Mucosa of gallbladder (tissue), 1 donor: ENCODE measurements around the gene CYP4F3. TPM values are rescaled to one million over a fixed set of nuclear protein-coding genes. Genes with fewer than 3 reads are reported as not detected.
"Not testable (repeated sequence)": the region's sequence is repeated elsewhere in the genome, so short reads cannot be mapped to it uniquely, and the experiment has no call there.

Source experiments
- DNase-seq: peaks from one replicate; pipeline ENCODE4 v3.0.0-alpha.2; 2020; ENCODE audit warnings: low spot score
- total RNA-seq: library from RNA; stranded (reverse); gene quantifications from one replicate; pipeline ENCODE4 v1.2.1, GENCODE V29; 2021
- donor health status: DM: no; HTN: no; CAD: no.

CYP4F3 gene, protein sequence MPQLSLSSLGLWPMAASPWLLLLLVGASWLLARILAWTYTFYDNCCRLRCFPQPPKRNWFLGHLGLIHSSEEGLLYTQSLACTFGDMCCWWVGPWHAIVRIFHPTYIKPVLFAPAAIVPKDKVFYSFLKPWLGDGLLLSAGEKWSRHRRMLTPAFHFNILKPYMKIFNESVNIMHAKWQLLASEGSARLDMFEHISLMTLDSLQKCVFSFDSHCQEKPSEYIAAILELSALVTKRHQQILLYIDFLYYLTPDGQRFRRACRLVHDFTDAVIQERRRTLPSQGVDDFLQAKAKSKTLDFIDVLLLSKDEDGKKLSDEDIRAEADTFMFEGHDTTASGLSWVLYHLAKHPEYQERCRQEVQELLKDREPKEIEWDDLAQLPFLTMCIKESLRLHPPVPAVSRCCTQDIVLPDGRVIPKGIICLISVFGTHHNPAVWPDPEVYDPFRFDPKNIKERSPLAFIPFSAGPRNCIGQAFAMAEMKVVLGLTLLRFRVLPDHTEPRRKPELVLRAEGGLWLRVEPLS
- 92.8 TPM for total RNA-seq

GRCh38 chr19:15640294-15640903 is at the start of gene CYP4F3:
Gene CYP4F3, plus strand, starts transcription at chr19:15640897. Its CDS starts 519 bp downstream, at chr19:15641416.
- peak; percentile 94 for DNase-seq

DNA sequence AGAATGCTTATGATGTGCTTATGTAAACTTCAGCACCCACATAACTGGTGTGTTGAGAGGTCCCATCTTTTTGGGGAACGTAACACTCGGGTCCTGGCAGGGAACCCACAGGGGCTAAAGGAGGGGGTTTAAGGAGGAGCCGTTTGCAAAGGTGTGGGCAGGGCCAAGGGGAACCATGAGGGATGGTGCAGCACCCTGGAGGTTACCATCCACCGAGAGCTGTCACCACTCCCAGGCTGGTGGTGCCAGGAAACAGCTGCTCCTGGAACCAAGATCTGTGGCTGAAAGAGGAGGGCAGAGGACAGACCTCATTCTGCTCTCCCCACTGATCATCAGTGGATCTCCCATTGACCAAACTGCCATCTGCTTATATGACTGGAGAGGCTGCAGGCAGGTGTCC is 48.9 kb upstream of the CYP4F3 start:
- DNase-seq: no peak

DNA sequence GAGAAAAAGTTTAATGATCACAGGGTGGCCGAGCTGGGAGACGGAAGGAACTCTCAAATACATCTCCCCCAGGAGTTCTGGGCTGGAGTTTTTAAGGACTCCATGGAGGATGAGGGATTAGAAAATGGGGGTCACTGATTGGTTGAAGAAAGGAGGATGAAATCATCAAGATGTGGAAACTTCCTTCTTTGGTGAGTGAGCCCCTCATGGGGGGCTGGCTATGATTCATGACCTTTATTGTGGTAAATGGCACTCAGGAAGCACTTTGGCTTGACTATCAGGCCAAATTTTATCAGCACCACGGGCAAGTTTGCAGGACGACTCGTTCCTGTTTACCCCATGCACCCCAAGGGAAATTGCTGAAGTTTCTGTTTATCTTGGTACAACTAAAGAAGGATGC is 48.2 kb upstream of the CYP4F3 start:
- not testable (repeated sequence) for DNase-seq

DNA sequence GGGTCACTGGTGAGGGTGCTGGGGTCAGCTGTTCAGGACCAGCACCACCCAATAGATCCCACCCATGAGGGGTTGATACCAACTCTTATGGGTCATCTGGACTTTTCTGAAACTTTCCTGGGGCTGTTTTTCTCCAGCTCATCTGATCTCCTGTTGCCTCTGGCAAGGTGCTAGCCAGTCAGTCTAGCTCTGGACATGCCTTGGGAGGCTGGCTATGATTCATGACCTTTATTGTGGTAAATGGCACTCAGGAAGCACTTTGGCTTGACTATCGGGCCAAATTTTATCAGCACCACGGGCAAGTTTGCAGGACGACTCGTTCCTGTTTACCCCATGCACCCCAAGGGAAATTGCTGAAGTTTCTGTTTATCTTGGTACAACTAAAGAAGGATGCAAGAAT is 46.9 kb upstream of the CYP4F3 start:
- DNase-seq: peak; percentile 32

DNA sequence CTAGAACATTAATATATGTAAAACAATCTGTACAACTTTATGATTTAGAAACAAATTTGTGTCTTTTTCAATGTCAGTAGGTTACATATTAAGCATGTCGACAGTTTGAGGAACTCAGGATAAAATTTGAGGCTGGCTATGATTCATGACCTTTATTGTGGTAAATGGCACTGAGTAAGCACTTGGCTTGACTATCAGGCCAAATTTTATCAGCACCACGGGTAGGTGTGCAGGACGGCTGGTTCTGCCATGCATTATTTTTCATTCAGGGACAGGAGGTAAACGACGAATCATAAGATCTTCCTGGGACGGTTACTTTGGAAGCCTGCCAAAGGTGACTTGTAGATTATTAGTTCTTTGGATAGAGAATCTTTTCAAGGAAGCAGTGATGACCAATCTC is 45.6 kb upstream of the CYP4F3 start:
- peak; percentile 81 for DNase-seq

- DNase-seq: not testable (repeated sequence)
These were observed 32.4 kb upstream of the CYP4F3 start for GRCh38 chr19:15607978-15608925.

GRCh38 chr19:15609261-15609660 is 31.4 kb upstream of the CYP4F3 start:
- DNase-seq: no peak

DNA sequence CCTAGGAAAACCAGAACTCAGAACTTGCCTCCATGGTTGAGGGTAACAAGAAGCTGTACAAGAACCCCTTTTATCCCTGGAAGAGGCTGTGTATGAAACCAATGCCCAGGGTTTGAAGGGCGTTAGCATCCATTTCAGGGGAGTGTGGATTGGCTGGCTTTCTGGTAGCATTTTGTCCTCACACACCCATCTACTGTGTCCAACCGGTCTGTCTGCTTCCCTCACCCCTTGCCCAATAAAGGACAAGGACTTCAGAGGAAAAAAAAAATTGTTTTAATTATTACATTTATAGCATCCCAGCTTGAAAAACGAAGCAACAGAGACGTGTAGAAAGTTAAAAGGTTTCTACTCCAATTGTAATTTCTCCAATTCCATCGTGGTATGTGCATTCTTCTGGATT is 28.4 kb upstream of the CYP4F3 start:
- no peak for DNase-seq

DNA sequence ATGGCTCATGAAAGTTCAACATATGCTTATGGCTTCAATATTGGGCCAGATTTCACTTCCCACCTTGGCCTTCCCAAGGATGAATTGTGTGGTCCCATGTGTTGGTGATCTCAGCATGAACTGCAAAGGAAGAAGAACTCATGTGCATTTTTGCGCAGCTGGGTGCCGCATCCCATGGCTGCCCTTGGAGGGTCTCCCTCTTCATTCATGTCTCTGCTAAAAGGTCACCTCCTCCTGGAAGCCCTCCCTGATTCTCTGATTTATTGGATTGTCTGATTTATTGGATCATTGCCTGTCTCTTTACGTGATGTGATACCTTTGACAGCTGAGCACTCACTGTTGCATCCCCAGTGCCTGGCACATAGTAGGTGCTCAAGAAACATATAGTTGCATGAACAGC is 27.4 kb upstream of the CYP4F3 start:
- DNase-seq: no peak

GRCh38 chr19:15614507-15615379 is 26.0 kb upstream of the CYP4F3 start, which contains the start of gene CYP4F8:
Gene CYP4F8, plus strand, starts transcription at chr19:15615218. Its CDS starts 399 bp downstream, at chr19:15615617.
- DNase-seq: peak; percentile 15

- DNase-seq: no peak
These were observed 25.2 kb upstream of the CYP4F3 start for GRCh38 chr19:15615526-15615925.

- DNase-seq: no peak
These were observed 24.5 kb upstream of the CYP4F3 start for GRCh38 chr19:15616183-15616582.

DNA sequence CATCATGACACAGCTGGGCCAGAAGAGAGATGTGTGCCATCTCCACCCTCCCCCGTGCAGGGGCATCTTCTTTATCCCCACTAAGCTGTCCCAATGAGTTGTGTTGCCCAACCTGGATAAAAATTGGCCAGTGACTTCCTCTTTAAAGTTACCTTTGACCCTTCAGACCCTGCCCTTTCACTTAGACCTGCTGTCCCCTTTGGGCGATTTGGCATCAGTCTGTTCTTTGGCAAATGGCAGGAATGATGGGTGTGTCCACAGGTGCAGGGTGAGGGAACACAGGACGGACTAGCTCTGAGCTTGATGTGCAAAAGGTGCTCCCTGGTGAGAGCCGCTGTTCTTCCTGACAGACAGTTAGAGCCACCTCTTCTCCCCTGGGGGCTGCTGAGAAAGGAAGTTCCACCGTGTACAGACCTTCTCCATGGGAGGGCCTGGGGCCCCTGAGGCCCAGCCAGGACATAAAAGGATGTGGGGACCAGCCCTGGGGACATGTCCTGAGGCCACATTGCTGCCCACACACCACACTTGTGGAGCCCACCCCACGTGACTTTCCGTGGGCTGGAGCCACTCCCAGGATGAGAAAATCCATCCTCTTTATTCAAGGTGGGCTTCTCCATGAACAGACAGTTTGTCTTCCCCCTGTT is 23.9 kb upstream of the CYP4F3 start:
- DNase-seq: no peak

- DNase-seq: no peak
These were observed 22.4 kb upstream of the CYP4F3 start for GRCh38 chr19:15618321-15618720.

DNA sequence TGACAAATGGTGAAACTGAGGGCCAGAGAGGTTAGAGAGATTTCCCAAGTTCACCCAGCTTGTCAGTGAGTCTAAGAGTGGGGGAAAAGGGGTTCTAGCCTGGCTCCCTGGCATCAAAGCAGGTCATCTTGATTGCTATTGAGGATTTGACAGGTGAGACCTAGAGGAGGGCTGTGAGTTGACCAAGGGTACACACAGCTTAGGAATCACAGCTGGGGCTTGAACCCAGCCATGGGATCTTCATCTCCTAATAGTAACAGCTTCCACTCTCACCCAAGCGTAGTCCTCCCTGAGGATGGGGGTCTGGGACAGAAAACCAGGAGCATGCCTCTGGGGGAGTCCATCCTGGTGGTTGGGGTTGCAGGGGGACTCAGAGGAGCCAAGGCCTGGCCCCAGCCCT is 18.9 kb upstream of the CYP4F3 start:
- DNase-seq: no peak

DNA sequence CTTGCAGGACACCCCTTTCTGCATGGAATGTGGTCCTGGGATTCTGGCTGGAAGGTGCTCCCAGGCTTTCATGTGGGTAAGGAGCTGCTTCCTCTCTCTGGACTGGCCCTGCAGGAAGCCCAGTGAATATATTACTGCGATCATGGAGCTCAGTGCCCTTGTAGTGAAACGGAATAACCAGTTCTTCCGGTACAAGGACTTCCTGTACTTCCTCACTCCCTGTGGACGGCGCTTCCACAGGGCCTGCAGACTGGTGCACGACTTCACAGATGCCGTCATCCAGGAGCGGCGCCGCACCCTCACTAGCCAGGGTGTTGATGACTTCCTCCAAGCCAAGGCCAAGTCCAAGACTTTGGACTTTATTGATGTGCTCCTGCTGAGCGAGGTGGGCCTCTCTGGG is 17.7 kb upstream of the CYP4F3 start:
- DNase-seq: peak; percentile 86

DNA sequence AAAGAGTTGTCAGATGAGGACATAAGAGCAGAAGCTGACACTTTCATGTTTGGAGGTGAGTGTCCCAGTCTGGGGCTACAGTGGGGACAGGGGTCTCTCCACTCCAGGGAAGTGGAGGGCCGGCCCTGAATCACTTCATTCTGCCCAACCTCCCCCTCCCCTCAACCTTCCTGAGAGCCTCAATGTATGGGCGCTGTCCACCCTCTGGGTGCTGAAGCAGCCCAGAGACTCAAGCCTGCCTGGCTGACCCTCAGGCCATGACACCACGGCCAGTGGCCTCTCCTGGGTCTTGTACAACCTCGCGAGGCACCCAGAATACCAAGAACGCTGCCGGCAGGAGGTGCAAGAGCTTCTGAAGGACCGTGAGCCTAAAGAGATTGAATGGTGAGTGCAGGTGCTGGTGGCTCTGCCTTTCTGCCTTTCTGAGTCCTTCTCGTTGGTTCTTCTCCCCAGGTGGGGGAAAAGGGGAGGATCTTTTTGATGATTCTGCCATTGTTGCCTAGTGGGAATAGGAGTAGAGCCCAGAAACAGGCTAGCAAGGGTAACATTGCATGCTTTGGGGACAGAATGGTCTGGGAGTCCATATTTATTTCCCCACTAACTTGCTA is 16.9 kb upstream of the CYP4F3 start:
- DNase-seq: peak; percentile 23

DNA sequence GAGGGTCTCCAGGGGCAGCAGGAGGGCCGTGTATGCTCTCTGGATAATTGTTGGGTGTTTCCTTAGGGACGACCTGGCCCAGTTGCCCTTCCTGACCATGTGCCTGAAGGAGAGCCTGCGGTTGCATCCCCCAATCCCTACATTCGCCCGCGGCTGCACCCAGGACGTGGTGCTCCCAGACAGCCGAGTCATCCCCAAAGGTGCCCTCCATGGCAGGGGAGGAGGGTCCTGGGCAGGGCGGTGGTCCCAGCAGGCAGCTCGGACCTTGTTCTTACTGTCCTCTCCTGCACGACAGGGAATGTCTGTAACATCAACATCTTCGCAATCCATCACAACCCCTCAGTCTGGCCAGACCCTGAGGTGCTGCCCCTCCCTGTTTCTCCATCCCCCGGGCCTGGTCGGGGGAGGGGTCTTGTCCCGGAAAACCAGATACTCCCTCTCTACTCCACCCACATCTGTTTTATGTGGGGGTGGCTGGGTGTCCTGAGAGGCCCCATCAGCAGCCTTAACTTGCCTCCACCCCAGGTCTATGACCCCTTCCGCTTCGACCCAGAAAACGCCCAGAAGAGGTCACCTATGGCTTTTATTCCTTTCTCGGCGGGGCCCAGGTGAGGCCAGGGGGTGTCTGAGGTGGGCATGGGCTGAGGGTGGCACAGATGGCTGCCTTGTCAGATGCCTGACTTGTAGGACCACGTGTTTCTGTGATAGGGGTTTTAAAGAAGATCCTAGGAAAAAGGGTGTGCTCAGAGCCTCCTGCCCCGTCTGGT is 12.3 kb upstream of the CYP4F3 start:
- no peak for DNase-seq
